Brain microvascular endothelial cell (primary cell): Measurements from ENCODE around the gene MRPS31.

Source experiments
- DNase-seq: peaks from one replicate; pipeline ENCODE4 v3.0.0-alpha.2; 2020
- H3K27ac ChIP-seq: fragments of 250-450 bp; sonication (Bioruptor Pico); 2 replicates; pipeline ENCODE4 v1.5.1; 2020; ENCODE audit warnings: mild to moderate bottlenecking, moderate library complexity
- H3K27me3 ChIP-seq: fragments of 250-450 bp; sonication (Bioruptor Pico); replicated peaks from 2 replicates; pipeline ENCODE4 v1.5.1; 2020; ENCODE audit warnings: mild to moderate bottlenecking
- H3K36me3 ChIP-seq: fragments of 250-450 bp; sonication (Bioruptor Pico); replicated peaks from 2 replicates; pipeline ENCODE4 v1.5.1; 2020; ENCODE audit warnings: mild to moderate bottlenecking
- H3K4me3 ChIP-seq: 2 replicates; pipeline ENCODE4 v1.5.1; 2011; ENCODE audit warnings: low read depth, mild to moderate bottlenecking, control low read depth, low read length, moderate library complexity
- CTCF ChIP-seq: IDR thresholded peaks from 2 replicates; pipeline ENCODE4 v1.5.1; 2011; ENCODE audit warnings: low read depth, mild to moderate bottlenecking, moderate library complexity, low read length, control low read depth, inconsistent platforms; ENCODE audit errors: missing control alignments
- in situ Hi-C: cut with HindIII; loops from 2 replicates; pipeline ENCODE4 v1.10.0; 2017; ENCODE audit warnings: low sequenced_read_pairs, low pct_ligation_motif_present

Gene MRPS31

GRCh38 chr13:40801255-40802217 is 30.5 kb upstream of the MRPS31 start:
- Histone ChIP-seq H3K36me3 (peaks cover 5% of the 10 kb centered on the region), H3K4me3 (no peak overlapping the region), H3K27me3 (no peaks in the 10 kb centered on the region), H3K27ac (no peak overlapping the region)
- in situ Hi-C loops, result no loop called here
- TF ChIP-seq CTCF, result no peak
- no peak for DNase-seq

GRCh38 chr13:40800559-40800958 is 29.6 kb upstream of the MRPS31 start:
- Histone ChIP-seq H3K27ac (no peak overlapping the region), H3K36me3 (peaks cover 2% of the 10 kb centered on the region), H3K4me3 (no peak overlapping the region), H3K27me3 (no peaks in the 10 kb centered on the region)
- in situ Hi-C loops, result no loop called here
- TF ChIP-seq CTCF, result no peak
- no peak for DNase-seq

- in situ Hi-C loops, result no loop called here
- no peak for DNase-seq
- Histone ChIP-seq H3K36me3 (peaks cover 2% of the 10 kb centered on the region), H3K4me3 (no peak overlapping the region), H3K27me3 (no peaks in the 10 kb centered on the region), H3K27ac (no peak overlapping the region)
- no peak for TF ChIP-seq CTCF
Measured at GRCh38 chr13:40799508-40799907, 28.5 kb upstream of the MRPS31 start.

GRCh38 chr13:40798380-40798779 is 27.4 kb upstream of the MRPS31 start:
- in situ Hi-C loops, result no loop called here
- H3K36me3 ChIP-seq, result peaks cover 2% of the 10 kb centered on the region
- no peak overlapping the region for H3K27ac ChIP-seq
- H3K27me3 ChIP-seq, result no peaks in the 10 kb centered on the region
- no peak for TF ChIP-seq CTCF
- DNase-seq, result no peak
- no peak overlapping the region for H3K4me3 ChIP-seq

- no peak overlapping the region for H3K4me3 ChIP-seq
- no peak for DNase-seq
- no peaks in the 10 kb centered on the region for H3K27me3 ChIP-seq
- H3K27ac ChIP-seq, result no peak overlapping the region
- no peak for TF ChIP-seq CTCF
- peaks cover 2% of the 10 kb centered on the region for H3K36me3 ChIP-seq
- in situ Hi-C loops, result no loop called here
Measured at GRCh38 chr13:40796649-40797048, 25.7 kb upstream of the MRPS31 start.
